SU-DHL-6 (cell line): ENCODE measurements around the gene ABCA12.

Experiments used
- H2AFZ ChIP-seq: fragments of 200-600 bp; sonication (generic); 2 replicates; pipeline ENCODE4 v1.6.1; 2014; ENCODE audit warnings: low read depth, mild to moderate bottlenecking, moderate library complexity, mixed read lengths, antibody characterized with exemption, low read length; ENCODE audit not compliant: severe bottlenecking
- H3F3A ChIP-seq: fragments of 200-600 bp; shearing (Covaris generic); 2 replicates; pipeline ENCODE4 v1.6.0; 2016; ENCODE audit warnings: antibody characterized with exemption, mild to moderate bottlenecking; ENCODE audit not compliant: insufficient read depth
- H3K27ac ChIP-seq: fragments of 200-600 bp; sonication (generic); 2 replicates; pipeline ENCODE4 v1.5.1; 2016; ENCODE audit warnings: low read depth, mild to moderate bottlenecking, low read length, moderate library complexity, mixed read lengths
- H3K27me3 ChIP-seq: fragments of 200-600 bp; sonication (generic), shearing (Covaris generic); 2 replicates; pipeline ENCODE4 v1.6.0; 2014; ENCODE audit warnings: mild to moderate bottlenecking, low read length
- H3K36me3 ChIP-seq: fragments of 200-600 bp; sonication (generic); 2 replicates; pipeline ENCODE4 v1.6.1; 2014; ENCODE audit warnings: mild to moderate bottlenecking, low read length, mixed read lengths
- H3K4me2 ChIP-seq: fragments of 300-600, 200-600 bp; shearing (Covaris generic), sonication (generic); 2 replicates; pipeline ENCODE4 v1.6.0; 2014; ENCODE audit warnings: low read length, low read depth, mild to moderate bottlenecking; ENCODE audit not compliant: poor library complexity, severe bottlenecking
- H3K4me3 ChIP-seq: fragments of 200-600 bp; sonication (generic); 2 replicates; pipeline ENCODE4 v1.5.1; 2014; ENCODE audit warnings: antibody characterized with exemption, low read length, mild to moderate bottlenecking, mixed read lengths; ENCODE audit not compliant: insufficient read depth, poor library complexity, severe bottlenecking
- H3K79me2 ChIP-seq: fragments of 200-600 bp; sonication (generic); 2 replicates; pipeline ENCODE4 v1.6.1; 2014; ENCODE audit warnings: mild to moderate bottlenecking, low read length, moderate library complexity; ENCODE audit not compliant: insufficient read depth
- H3K9ac ChIP-seq: fragments of 200-600 bp; sonication (generic); 2 replicates; pipeline ENCODE4 v1.7.0; 2014; ENCODE audit warnings: mild to moderate bottlenecking, low read length
- H3K9me2 ChIP-seq: fragments of 200-600 bp; sonication (generic); replicated peaks from 2 replicates; pipeline ENCODE4 v1.6.1; 2014; ENCODE audit warnings: low read length; ENCODE audit not compliant: insufficient read depth
- H3K9me3 ChIP-seq: fragments of 200-600 bp; sonication (generic); 2 replicates; pipeline ENCODE4 v1.6.1; 2014; ENCODE audit warnings: low read length, mixed read lengths; ENCODE audit not compliant: insufficient read depth
- H4K20me1 ChIP-seq: fragments of 200-600 bp; sonication (generic); 2 replicates; pipeline ENCODE4 v1.6.1; 2014; ENCODE audit warnings: low read depth, mild to moderate bottlenecking, antibody characterized with exemption, low read length, moderate library complexity, mixed read lengths
- EZH2phosphoT487 ChIP-seq: fragments of 200-600 bp; sonication (generic), shearing (Covaris generic); conservative IDR thresholded peaks from 2 replicates; pipeline ENCODE4 v1.6.1; 2018; ENCODE audit warnings: mild to moderate bottlenecking, antibody characterized with exemption, low read length, moderate library complexity, mixed read lengths
- TF ChIP-seq, protein P1 (sequence below): fragments of 200-600 bp; sonication (generic); IDR thresholded peaks from one replicate; pipeline ENCODE4 v1.5.1; 2017; ENCODE audit warnings: antibody characterized with exemption, mild to moderate bottlenecking, low read length, moderate library complexity; ENCODE audit not compliant: insufficient read depth, poor library complexity, severe bottlenecking

The ABCA12 gene

DNA sequence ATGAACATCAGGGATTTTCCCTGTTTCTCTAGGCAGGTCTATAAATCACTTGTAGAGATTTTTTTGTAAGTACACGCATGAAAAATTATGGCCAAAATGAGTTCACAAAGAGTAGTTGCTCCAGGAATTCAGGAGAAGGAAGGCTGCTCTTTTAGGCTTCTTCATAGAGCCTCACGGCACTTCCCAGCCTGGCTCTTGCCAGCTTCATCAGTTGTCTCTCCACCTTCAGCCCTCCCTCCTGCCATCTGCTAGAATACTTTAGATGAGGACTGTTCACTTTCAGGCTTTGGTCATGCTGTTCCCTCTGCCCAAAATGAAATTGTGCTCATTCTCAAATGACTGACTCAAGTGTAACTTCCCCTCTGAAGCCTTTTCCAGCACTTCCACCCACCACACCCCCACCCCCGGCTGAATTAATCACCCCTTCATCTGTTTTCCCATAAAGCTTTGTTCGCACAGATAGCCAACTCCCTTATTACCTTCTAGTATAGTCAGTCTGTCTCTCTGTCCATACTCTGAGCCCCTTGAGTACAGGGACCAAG, 1.8 kb upstream of the ABCA12 start:
- Histone ChIP-seq H3K27ac (no peak overlapping the region), H3K79me2 (no peaks in the 10 kb centered on the region), H3K36me3 (no peaks in the 10 kb centered on the region), H2AFZ (no peak overlapping the region), H3K9ac (no peak overlapping the region), H3K27me3 (no peaks in the 10 kb centered on the region), H3K4me3 (no peak overlapping the region), H3K4me2 (no peak overlapping the region), H3F3A (no peaks in the 10 kb centered on the region), H3K9me3 (no peaks in the 10 kb centered on the region), H3K9me2 (no peaks in the 10 kb centered on the region), H4K20me1 (no peaks in the 10 kb centered on the region)
- no peak for TF ChIP-seq EZH2phosphoT487
- TF ChIP-seq, protein P1, sequence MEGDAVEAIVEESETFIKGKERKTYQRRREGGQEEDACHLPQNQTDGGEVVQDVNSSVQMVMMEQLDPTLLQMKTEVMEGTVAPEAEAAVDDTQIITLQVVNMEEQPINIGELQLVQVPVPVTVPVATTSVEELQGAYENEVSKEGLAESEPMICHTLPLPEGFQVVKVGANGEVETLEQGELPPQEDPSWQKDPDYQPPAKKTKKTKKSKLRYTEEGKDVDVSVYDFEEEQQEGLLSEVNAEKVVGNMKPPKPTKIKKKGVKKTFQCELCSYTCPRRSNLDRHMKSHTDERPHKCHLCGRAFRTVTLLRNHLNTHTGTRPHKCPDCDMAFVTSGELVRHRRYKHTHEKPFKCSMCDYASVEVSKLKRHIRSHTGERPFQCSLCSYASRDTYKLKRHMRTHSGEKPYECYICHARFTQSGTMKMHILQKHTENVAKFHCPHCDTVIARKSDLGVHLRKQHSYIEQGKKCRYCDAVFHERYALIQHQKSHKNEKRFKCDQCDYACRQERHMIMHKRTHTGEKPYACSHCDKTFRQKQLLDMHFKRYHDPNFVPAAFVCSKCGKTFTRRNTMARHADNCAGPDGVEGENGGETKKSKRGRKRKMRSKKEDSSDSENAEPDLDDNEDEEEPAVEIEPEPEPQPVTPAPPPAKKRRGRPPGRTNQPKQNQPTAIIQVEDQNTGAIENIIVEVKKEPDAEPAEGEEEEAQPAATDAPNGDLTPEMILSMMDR: no peak

DNA sequence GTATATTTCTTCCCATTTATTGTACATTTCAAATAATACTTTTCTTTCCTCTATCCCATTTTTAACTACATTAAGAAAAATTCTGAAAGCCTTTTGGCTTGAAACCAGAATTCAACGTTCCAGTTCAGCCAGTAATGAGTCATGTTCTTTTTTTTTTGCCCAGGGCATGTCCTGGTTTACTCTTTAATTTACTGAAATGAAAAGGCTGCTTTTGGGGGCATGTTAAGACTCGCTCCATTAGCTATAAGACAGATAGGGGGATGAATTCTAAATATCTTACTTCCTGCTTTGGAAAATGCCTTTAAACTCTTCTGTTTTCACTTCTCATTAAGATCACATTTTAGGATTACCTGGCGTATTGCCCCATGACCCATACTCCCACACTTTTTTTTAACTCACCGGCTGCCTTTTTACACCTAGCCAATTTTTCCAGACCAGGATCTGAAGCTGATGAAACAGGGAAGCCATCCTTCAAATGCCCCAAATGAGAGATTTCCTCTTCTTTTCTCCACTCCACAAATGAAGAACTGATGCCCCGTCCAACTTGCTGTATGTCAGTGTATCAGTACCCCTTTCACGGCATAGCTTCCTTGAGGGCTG, 585 bp downstream of the ABCA12 start:
- H3K9ac ChIP-seq: no peak overlapping the region

DNA sequence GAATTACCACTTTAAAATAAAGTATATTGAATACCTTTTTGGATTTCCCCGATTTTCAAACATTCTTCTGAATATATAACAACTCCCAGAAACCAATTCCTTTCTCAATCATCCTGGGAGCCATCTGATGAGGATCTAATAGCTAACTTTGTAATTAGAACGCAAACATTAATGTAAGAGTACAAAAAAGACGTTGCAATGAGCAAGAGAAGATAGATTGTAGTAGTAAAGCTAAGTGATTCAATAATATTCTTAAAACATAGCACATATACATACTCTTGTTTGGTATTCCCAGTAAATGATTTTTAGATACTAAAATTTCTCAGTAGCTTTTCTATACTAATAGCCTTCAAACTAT, 1.1 kb downstream of the ABCA12 start:
- H3K9ac ChIP-seq: no peak overlapping the region
- H3F3A ChIP-seq: no peaks in the 10 kb centered on the region
- H2AFZ ChIP-seq: no peak overlapping the region
- no peaks in the 10 kb centered on the region for H3K79me2 ChIP-seq
- H3K4me2 ChIP-seq: no peak overlapping the region
- H3K36me3 ChIP-seq: no peaks in the 10 kb centered on the region
- TF ChIP-seq EZH2phosphoT487: no peak
- TF ChIP-seq, protein P1: no peak
- no peaks in the 10 kb centered on the region for H4K20me1 ChIP-seq
- H3K27me3 ChIP-seq: no peaks in the 10 kb centered on the region
- H3K9me2 ChIP-seq: no peaks in the 10 kb centered on the region
- H3K27ac ChIP-seq: no peak overlapping the region
- no peak overlapping the region for H3K4me3 ChIP-seq
- no peaks in the 10 kb centered on the region for H3K9me3 ChIP-seq

More for the DNA sequence above, 585 bp downstream of the ABCA12 start:
- H3K36me3 ChIP-seq: no peaks in the 10 kb centered on the region
- H4K20me1 ChIP-seq: no peaks in the 10 kb centered on the region
- H2AFZ ChIP-seq: no peak overlapping the region
- H3K4me3 ChIP-seq: no peak overlapping the region
- no peak overlapping the region for H3K4me2 ChIP-seq
- H3K9me2 ChIP-seq: no peaks in the 10 kb centered on the region
- H3F3A ChIP-seq: no peaks in the 10 kb centered on the region
- H3K27ac ChIP-seq: no peak overlapping the region
- no peaks in the 10 kb centered on the region for H3K79me2 ChIP-seq
- H3K9me3 ChIP-seq: no peaks in the 10 kb centered on the region
- H3K27me3 ChIP-seq: no peaks in the 10 kb centered on the region
- no peak for TF ChIP-seq EZH2phosphoT487
- TF ChIP-seq, protein P1: no peak
